Central memory CD8-positive, alpha-beta T cell (primary cell): ENCODE data around the gene ASB16.

Source experiments
- ATAC-seq: fragments of 150-1000 bp; cut with Tn5 transposase; replicated peaks from 2 replicates; pipeline ENCODE4 v1.10.0; 2022; ENCODE audit warnings: mild to moderate bottlenecking, moderate FRiP score, moderate number of reproducible peaks; ENCODE audit not compliant: poor library complexity, severe bottlenecking; ENCODE audit errors: extremely low read depth
- DNase-seq, 2 donors: peaks; one replicate each; pipeline ENCODE4 v3.0.0; 2021; ENCODE audit warnings: low spot score in 2 of 2
- H3K27ac Mint-ChIP-seq: one replicate; pipeline ENCODE4 v1.8.0; 2022; ENCODE audit warnings: low read depth, mild to moderate bottlenecking, moderate library complexity, mixed read lengths
- H3K27me3 Mint-ChIP-seq: one replicate; pipeline ENCODE4 v1.8.0; 2022; ENCODE audit warnings: mixed read lengths
- H3K36me3 Mint-ChIP-seq: one replicate; pipeline ENCODE4 v1.8.0; 2022; ENCODE audit warnings: mild to moderate bottlenecking, moderate library complexity, mixed read lengths; ENCODE audit not compliant: insufficient read depth
- H3K4me1 Mint-ChIP-seq: one replicate; pipeline ENCODE4 v1.8.0; 2022; ENCODE audit warnings: mixed read lengths
- H3K4me3 Mint-ChIP-seq: one replicate; pipeline ENCODE4 v1.8.0; 2022; ENCODE audit warnings: mild to moderate bottlenecking, moderate library complexity, mixed read lengths
- H3K9me3 Mint-ChIP-seq: one replicate; pipeline ENCODE4 v1.8.0; 2022; ENCODE audit warnings: mixed read lengths

ASB16 gene

DNA sequence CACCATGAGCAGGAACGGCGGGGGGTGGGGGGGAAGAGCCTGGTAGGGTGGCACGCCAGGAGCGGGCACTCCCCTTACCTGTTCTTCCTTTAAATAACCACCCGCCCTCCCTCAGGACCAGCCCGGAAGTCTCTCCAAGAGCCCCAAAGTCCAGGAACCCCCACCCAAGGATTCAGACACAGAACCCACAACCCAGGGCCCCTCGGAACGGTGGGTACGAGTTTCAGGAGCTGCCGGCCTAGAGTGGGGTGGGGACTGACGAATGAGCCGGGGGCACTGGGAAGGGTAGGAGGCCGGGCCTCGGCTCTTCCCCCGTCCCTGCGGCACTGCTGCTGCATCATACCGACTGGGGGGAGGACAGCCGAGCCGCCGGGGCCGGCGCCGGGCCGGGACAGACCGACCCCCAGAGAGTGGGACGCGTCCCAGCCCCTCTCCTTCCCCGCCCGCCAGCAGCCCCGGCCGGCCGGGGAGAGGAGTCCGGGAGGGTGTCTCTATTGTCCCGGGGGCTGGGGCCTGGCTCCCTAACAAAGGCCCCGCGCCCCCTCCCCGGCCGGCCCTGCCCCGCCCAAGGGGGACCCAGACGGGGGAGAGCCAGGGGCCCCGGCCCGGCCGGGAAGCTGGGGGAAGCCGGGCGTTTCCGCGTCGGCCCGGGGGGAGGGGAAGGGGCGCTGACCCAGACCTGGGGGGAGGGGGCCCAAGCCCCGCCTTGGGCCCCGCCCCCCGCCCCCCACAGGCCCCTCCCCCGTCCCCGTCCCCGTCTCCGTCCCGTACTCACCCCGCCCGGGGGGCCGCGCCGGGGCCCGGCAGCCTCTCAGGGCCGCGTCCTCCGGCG is 28.4 kb downstream of the ASB16 start:
- H3K9me3 Mint-ChIP-seq: no peaks in the 10 kb centered on the region
- peaks cover 25% of the 10 kb centered on the region for H3K36me3 Mint-ChIP-seq
- ATAC-seq (peak; percentile 15), DNase-seq (no peak)
- H3K27me3 Mint-ChIP-seq: no peaks in the 10 kb centered on the region
- H3K4me1 Mint-ChIP-seq: peaks cover 50% of the 10 kb centered on the region
- peak overlapping the region; percentile 70 for H3K27ac Mint-ChIP-seq
- H3K4me3 Mint-ChIP-seq: peak overlapping the region; percentile 79

DNA sequence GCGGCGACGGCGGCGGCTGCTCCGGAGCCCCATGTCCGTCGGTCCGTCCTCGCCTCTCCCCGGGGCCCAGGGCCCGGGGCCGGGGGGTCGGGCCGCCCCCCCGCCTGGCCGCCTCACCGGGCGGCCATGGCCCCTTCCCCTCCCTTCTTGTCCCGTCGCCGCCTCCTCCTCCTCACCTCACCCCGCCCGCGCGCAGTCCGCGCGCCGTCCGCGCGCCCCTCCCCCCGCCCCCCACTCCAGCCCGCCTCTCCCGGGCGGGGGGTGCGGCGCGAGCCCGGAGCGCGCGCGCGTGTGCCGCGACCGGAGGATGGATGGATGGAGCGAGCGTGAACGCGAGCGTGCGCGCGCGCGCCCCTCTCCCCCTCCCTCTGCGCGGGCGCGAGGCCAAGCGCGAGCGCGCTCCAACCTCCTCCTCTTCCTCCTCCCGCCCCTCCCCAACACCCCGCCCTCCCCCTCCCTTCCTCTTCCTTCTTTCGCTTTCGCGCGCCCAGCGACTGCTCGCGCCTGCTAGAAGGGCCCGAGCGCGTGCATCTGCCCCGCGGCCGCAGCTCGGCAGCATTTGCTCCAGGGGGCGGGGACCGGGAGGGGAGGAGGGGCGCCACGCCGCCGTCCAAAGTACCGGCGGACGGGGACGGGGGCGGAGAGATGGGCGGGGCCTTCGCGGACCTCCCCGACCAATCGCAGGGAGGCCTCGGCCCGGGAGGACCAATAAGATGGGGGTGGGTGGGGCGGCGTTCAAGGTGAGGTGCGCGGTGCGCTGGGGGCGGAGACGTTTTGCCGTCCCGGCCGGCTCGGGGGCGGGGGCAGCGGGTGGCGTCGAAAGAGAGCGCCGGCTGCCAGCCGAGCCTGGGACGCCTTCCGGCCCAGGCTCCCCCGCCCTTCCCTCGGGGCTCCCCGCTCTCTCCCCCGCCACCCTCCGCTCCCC is 29.3 kb downstream of the ASB16 start, which contains the start of gene ATXN7L3:
ATXN7L3 (minus strand) TSS at position 332 of the 925 bp plus-strand sequence. CDS start 1,814 bp downstream, outside the sequence.
- ATAC-seq (peak; percentile 85), DNase-seq (peak; percentile 91 to 97)
- H3K9me3 Mint-ChIP-seq: no peaks in the 10 kb centered on the region
- H3K4me1 Mint-ChIP-seq: peaks cover 53% of the 10 kb centered on the region
- peaks cover 21% of the 10 kb centered on the region for H3K36me3 Mint-ChIP-seq
- H3K27me3 Mint-ChIP-seq: no peaks in the 10 kb centered on the region
- H3K4me3 Mint-ChIP-seq: peak within 1 kb of the TSS; percentile 84
- peak within 1 kb of the TSS; percentile 85 for H3K27ac Mint-ChIP-seq

DNA sequence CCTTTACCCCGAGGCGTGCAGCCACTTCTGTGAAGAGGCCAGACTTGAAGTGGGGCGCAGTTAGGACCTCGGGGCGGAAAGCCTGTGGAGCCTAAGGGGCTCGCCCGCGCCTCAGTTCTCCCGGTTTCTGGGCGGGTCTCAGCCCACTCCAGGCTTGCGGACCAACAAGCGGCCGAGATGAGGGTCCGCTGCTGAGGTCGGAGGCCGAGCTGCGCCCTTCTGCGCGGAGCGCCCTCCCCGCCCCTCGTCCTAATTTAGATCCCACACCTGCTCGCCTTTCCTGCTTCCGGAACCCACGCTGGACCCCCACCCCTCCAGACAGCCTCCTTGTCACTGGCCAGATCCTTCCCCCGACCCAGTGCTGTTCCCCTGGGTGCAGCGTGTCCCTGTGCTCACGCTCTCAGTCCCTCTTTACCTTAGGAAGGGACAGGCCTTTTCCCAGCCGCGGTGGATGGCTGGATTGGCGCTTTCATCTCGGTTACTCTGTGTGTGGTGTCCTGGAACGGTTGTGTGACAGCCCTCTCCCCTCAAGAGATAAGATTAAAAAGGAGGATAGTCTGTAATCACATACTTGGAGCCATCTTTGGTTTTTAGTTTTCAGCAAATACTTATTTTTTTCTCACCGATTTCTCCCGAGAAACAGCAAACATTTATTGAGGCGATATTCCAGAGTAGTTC is 30.1 kb downstream of the ASB16 start:
- Mint-ChIP-seq H3K4me1 (peaks cover 53% of the 10 kb centered on the region), H3K27ac (peak overlapping the region; percentile 85), H3K9me3 (no peaks in the 10 kb centered on the region), H3K27me3 (no peaks in the 10 kb centered on the region), H3K36me3 (peaks cover 16% of the 10 kb centered on the region), H3K4me3 (peak overlapping the region; percentile 84)
- ATAC-seq: no peak
- DNase-seq: no peak

DNA sequence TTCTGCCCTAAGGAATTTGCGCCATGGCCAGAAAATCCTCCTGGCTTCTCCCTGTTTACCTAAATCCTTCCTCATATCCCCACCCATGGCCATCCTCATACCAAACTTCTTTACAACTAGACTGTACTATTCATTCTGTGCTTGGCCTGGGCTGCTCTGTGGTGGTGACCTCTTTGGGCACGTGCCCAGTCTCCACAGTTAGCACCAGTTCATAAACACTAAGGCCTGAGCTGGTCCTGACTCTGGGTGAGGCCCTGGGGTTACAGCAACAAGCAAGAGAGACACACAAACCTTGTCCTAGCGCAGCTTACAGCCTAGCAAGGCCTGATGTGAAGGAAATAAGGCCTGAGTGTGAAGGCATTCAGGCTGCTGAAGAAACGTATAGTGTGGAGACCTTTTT is 32.3 kb downstream of the ASB16 start:
- Mint-ChIP-seq H3K36me3 (peaks cover 16% of the 10 kb centered on the region), H3K27me3 (no peaks in the 10 kb centered on the region), H3K9me3 (no peaks in the 10 kb centered on the region), H3K27ac (peak overlapping the region; percentile 47), H3K4me3 (no peak overlapping the region), H3K4me1 (peaks cover 38% of the 10 kb centered on the region)
- DNase-seq: no peak
- ATAC-seq: no peak

DNA sequence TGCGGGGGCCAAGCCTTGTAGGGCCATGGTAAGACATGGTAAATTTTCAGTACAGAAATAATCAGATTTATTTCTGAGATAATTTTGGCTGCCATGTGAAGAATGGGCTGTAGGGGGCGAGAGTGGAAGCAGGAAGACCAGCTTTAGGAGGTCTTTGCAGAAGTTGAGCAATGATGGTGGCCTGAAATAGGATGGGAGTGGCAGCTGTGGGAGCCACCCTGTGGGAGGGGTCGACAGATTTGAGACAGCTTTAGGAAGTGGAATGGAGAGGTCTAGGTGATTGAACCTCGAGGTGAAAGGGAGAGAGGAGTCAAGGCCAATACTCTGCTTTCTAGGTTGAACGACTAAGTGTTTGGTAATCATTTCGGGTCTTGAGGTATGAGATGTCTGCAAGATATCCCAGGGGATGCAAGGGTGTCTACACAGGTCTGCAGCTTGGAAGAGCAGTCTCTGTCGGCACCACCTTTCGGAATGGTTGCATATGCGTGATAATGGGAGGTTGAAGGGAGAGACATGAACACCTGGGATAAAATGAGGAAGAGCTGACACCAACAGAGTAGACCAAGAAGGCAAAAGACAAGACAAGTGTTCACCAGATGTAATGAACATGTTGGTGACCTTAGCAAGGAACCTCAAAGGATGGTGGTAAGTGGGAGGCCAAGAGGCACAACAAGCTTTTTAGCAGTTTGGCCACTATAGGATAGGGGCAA is 33.4 kb downstream of the ASB16 start:
- ATAC-seq: no peak
- Mint-ChIP-seq H3K36me3 (peaks cover 22% of the 10 kb centered on the region), H3K9me3 (no peaks in the 10 kb centered on the region), H3K27me3 (no peaks in the 10 kb centered on the region), H3K27ac (peak overlapping the region; percentile 47), H3K4me1 (peaks cover 34% of the 10 kb centered on the region), H3K4me3 (no peak overlapping the region)
- DNase-seq: peak in 1 of 2 donors; percentile 38

DNA sequence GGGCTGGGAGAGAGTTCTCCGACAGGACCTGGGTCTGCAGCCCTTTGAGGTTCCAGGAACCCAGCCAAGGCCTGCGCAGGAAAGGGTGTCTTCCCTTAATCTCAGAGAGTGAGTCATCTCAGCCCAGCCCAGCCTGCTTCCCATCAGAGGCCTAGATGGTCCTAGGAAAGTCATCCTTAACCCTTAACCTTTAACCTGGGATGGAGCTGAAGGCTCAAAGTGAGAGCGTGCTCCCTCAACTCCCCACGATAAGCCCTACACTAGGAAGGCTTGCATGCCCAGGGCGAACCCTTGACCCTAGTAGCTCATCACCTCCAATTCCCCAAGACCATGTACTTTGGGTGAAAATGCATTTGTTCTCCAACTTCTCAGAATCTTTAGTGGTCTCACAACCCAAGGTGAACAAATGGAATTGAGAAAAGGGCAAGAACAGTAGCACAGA is 34.0 kb downstream of the ASB16 start:
- Mint-ChIP-seq H3K27me3 (no peaks in the 10 kb centered on the region), H3K36me3 (peaks cover 26% of the 10 kb centered on the region), H3K9me3 (no peaks in the 10 kb centered on the region), H3K4me1 (peaks cover 34% of the 10 kb centered on the region), H3K4me3 (no peak overlapping the region), H3K27ac (no peak overlapping the region)
- DNase-seq (no peak), ATAC-seq (no peak)

DNA sequence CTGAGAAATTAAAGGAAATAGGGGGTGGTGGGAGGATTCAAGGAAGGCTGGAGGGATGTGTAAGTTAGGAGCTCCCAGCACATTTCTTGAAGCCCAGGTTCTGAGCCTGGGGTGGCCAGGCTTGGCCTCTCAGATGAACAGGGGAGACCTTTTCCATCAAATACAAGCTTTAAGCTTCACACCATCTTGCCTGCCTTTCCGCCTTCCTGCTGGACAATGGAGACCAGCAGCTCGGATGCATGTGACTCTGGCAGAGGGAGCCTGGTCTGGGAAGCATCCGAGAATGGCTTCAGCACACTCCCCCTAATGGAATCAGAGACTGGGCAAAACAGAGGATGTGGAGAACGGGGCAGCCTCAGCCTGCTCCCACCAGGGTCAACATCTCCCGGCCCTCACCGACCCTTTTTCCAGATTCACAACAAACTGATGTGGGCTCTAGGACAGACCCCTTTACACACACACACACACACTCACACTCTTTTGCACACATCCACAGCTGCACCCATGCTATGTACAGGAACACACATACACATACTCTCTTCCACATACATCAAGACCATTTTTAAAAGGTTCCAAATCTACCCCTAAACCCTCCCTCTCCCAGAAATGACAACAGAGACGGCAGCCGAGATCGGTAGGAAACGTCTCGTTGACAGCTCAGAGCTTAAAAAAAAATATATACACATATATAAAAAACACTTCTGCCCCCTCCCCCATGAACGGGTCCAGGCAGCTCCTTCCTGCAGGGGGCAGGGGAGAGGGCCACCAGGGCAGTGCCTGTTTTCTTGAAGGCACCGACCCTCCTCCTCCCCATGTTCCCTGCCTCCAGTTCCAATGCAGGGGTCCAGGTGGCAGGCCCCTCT is 35.7 kb downstream of the ASB16 start:
- DNase-seq (no peak), ATAC-seq (no peak)
- no peak overlapping the region for H3K27ac Mint-ChIP-seq
- no peak overlapping the region for H3K4me3 Mint-ChIP-seq
- no peaks in the 10 kb centered on the region for H3K27me3 Mint-ChIP-seq
- no peaks in the 10 kb centered on the region for H3K9me3 Mint-ChIP-seq
- peaks cover 31% of the 10 kb centered on the region for H3K4me1 Mint-ChIP-seq
- H3K36me3 Mint-ChIP-seq: peaks cover 30% of the 10 kb centered on the region

DNA sequence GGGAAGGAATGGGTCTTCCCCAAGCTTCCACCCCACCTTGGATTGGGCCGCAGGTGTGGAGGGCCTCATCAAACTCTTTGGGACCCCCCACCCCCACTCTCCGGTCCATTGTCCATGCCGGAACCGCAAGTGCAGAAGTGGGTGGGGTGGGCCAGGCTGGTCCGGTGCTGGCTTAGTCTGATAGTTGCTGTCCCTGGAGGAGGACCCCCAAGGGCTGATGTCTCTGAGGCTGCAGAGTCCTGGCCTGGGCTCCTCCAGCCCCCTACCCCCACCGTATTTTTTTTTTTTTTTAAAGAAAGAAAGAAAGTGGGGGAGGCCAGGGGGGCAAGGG is 36.3 kb downstream of the ASB16 start:
- Mint-ChIP-seq H3K4me3 (no peak overlapping the region), H3K27ac (no peak overlapping the region), H3K9me3 (no peaks in the 10 kb centered on the region), H3K4me1 (peaks cover 28% of the 10 kb centered on the region), H3K27me3 (no peaks in the 10 kb centered on the region), H3K36me3 (peaks cover 36% of the 10 kb centered on the region)
- DNase-seq (no peak), ATAC-seq (no peak)

DNA sequence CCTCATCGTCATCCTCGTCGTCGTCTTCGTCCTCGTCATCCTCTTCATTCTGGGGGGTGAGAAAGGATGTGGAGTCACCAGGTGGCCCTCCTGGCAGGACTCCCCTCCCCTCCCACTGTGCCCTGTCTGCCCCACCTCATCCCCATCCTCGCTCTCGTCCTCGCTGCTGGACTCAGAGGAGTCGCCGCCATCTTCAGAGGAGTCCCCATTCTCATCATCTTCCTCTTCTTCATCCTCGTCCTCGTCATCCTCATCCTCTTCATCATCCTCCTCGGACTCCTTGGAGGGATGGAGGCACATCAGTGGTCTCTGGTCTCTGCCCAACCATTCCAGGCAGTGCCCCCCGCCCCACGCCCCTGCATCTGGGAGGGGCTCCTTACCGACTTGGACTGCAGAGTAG is 36.8 kb downstream of the ASB16 start:
- no peaks in the 10 kb centered on the region for H3K27me3 Mint-ChIP-seq
- H3K27ac Mint-ChIP-seq: no peak overlapping the region
- no peaks in the 10 kb centered on the region for H3K9me3 Mint-ChIP-seq
- ATAC-seq: no peak
- H3K4me3 Mint-ChIP-seq: no peak overlapping the region
- peaks cover 39% of the 10 kb centered on the region for H3K36me3 Mint-ChIP-seq
- DNase-seq: no peak
- H3K4me1 Mint-ChIP-seq: peaks cover 28% of the 10 kb centered on the region

DNA sequence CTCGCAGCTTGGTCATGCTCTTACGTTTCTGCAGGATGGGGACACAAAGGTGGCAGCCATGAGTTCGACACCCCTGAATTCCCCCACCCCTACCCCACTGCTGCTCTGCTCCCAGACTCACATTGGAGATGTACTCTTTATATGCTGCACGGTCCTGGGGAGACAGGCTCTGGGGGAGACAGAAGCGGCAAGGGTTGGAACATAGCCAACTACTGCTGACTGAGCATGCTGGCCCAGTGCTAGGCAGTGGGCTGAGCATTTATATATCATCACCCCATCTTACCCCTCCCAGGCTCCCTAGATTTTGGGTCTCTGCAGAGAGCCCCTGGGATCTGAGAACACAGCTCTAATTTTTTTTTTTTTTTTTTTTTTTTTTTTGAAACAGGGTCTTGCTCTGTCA is 37.2 kb downstream of the ASB16 start:
- no peaks in the 10 kb centered on the region for H3K27me3 Mint-ChIP-seq
- H3K9me3 Mint-ChIP-seq: no peaks in the 10 kb centered on the region
- H3K4me3 Mint-ChIP-seq: no peak overlapping the region
- peaks cover 40% of the 10 kb centered on the region for H3K36me3 Mint-ChIP-seq
- H3K27ac Mint-ChIP-seq: no peak overlapping the region
- ATAC-seq: no peak
- peaks cover 25% of the 10 kb centered on the region for H3K4me1 Mint-ChIP-seq
- DNase-seq: no peak

DNA sequence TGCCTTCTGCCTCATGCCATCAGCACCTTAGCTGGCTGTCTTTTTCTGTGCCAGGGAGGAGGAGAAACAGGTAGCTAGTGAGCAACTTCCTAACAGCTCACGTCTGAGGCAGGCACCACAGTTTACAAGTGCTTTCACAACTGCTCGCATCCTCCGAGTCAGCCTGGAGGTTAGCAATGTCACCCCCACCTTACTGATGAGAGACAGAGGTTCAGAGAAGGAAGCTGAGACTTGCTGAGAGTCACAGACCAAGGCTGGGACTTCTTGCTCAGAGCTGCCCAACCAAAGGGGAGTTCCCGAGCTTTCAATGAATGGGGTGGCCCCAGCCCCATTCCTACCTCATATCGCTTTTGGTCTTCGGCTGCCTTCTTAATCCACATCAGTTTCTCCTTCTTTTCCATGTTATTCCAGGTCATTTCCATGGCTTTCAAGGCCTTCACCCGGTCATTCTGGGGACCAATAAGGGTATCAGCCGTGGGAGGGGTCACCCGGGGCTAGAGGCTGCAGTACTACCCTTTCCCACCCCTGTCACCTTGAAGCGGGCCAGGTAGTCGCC is 39.4 kb downstream of the ASB16 start:
- Mint-ChIP-seq H3K9me3 (no peaks in the 10 kb centered on the region), H3K27me3 (no peaks in the 10 kb centered on the region), H3K36me3 (peaks cover 52% of the 10 kb centered on the region), H3K4me3 (peak overlapping the region; percentile 62), H3K4me1 (peaks cover 27% of the 10 kb centered on the region), H3K27ac (peak overlapping the region; percentile 84)
- no peak for DNase-seq
- no peak for ATAC-seq
